22Rv1 (cell line): ENCODE data around the gene SLIT3.

ENCODE experiments used
- ZFX ChIP-seq: fragments of 450-650 bp; IDR thresholded peaks from 2 replicates; pipeline ENCODE4 v1.6.1; 2017; ENCODE audit warnings: antibody characterized with exemption, borderline replicate concordance
- TF ChIP-seq, protein P1 (sequence below): fragments of 450-650 bp; IDR thresholded peaks from 2 replicates; pipeline ENCODE4 v1.5.1; 2017; ENCODE audit warnings: mild to moderate bottlenecking

- TF ChIP-seq, protein P1, sequence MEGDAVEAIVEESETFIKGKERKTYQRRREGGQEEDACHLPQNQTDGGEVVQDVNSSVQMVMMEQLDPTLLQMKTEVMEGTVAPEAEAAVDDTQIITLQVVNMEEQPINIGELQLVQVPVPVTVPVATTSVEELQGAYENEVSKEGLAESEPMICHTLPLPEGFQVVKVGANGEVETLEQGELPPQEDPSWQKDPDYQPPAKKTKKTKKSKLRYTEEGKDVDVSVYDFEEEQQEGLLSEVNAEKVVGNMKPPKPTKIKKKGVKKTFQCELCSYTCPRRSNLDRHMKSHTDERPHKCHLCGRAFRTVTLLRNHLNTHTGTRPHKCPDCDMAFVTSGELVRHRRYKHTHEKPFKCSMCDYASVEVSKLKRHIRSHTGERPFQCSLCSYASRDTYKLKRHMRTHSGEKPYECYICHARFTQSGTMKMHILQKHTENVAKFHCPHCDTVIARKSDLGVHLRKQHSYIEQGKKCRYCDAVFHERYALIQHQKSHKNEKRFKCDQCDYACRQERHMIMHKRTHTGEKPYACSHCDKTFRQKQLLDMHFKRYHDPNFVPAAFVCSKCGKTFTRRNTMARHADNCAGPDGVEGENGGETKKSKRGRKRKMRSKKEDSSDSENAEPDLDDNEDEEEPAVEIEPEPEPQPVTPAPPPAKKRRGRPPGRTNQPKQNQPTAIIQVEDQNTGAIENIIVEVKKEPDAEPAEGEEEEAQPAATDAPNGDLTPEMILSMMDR, result no peak
- no peak for TF ChIP-seq ZFX
Measured at GRCh38 chr5:169027501-169028061, 273.4 kb downstream of the SLIT3 start.
